HG02840 (cell line): ENCODE measurements around the gene NCOA1.

Source experiments
- ATAC-seq: cut with Tn5 transposase; IDR thresholded peaks from one replicate; pipeline ENCODE4 v1.9.1; 2021; ENCODE audit warnings: mild to moderate bottlenecking, moderate library complexity, moderate number of reproducible peaks; ENCODE audit not compliant: unreplicated experiment, low FRiP score

Gene NCOA1

DNA sequence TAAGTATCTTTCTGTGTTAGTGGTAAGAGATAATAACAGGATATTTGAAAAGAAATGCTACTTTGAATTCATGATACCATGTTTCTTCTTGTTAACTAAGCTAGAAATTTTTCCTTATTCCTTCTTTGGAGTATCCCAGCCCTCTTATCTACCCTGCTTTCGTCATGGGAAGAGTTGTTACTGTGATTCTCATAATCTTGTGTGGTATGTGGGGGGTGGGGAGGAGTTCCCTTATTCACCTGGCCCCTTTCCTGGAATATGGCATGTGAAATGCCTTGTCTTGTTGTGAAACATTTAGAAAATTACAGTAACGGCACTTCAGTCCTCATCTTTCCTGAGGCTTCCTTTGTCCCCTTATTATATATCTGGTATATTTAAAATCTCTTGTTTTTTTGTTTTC is 129.9 kb downstream of the NCOA1 start:
- no peak for ATAC-seq

DNA sequence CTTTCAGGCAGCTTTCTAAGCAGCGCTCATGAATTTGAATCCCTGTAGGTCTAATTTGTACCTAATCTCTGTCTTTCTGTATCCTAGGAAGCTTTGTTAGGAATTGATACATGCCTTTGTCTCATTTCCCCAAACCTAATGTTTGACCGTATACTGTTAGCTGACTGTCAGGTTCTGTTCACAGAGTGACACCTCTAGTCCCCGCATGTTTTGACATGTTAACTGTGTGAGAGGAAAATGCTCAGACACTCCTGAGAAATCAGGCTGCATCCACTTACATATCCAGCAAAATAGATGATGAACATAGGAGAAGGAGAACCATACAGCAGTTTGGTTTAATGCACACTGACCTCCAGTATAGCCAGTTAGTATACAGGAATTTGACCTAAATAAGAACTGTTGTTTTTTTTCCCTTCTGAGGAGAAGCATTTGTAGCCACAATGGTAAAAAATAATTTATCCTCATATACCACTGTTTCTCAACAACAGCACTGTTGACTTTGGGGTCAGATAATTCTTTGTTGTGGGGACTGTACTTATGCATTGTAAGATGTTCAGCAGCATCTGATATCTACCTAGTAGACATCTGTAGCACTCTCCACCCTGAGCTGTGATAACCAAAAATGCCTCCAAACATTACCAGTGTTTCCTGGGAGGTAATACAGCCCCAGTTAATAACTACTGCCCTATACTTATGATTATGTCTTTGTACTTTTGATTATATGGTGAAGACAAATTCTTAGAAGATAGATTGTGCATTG is 130.9 kb downstream of the NCOA1 start:
- no peak for ATAC-seq

DNA sequence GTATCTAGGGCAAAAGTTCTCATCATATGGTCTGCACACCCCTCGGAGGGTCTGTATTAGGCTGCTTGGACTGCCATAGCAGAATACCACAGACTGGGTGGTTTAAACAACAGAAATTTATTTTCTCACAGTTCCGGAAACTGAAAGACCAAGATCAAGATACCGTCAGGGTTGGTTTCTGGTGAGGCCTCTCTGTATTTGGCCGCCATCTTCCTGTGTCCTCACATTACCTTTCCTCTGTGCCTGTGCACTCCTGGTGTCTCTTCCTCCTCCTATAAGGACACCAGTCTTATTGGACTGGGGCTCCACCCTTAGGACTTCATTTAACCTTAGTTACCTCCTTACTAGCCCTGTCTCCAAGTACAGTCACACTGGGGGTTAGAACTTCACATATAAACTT is 132.5 kb downstream of the NCOA1 start:
- no peak for ATAC-seq

DNA sequence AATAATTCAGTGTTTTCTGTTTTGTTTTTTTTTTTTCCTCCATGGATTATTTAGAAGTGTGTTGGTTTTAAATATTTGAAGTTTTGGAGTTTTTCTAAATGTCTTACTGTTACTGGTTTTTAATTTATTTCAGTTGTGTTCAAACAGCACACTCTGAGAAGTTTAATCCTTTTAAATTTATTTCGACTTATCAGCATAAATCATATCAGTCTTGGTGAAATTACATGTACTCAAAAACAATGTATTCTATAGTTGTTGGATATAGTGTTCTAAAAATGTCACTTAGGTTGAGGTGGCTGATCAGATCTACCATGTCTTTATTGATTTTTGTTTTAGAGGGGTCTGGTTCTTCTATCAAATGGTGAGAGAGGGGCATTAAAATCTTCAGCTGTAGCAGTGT is 134.7 kb downstream of the NCOA1 start:
- no peak for ATAC-seq

DNA sequence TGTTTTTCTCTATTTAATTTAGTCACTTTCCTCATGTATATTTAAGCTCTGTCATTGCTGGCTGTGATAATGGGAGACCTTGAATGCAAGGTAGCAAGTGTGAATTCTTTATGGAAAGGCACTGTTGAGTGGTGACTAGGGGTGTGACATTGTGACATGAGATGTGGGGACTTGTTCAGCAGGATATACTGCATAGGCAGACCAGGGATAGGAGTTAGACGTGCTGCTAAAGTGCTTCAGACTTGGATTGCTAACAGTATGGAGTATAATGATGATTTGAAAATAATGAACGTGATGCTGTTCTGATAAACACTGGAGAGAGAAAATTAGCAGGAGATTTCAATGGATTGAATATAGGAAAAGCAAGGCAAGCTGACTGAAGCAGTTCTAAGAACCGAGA is 135.1 kb downstream of the NCOA1 start:
- ATAC-seq, result no peak

DNA sequence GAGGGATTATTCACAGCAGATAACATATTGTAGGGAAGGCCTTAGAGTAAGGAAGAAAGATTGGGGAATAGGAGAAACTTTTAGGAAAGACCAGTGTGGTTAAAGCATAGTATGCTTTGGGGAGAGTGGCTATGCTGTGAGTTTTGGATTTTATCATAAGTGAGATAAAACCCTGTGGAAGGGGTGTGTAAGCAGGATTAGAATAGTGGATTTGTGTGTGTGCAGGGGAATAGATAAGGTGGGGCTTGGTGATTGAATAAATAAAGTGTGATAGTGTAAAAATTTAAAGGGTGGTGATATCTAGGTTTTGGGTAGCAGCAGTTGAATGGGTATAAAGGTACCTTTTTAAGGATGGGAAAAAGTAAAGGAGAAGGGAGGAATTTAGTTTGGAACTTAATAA is 137.7 kb downstream of the NCOA1 start:
- ATAC-seq, result no peak

DNA sequence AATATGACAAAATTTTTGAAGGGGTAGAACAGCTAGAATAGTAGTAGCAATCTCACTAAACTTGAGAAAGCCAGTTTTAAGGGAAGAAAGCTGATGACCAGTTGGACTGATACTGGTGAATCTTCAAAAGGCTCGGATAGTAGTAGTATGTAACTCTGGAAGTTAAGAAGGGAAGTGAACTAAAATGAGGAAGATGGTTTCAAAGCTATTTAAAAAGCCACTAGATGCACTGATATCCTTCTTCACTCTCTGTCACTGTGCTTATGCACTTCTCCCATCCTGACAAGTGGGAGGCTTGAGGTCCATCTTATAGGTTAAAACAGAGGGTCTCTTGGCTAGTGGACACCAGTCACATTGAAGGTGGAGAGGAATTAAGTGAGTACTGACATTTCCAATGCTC is 141.1 kb downstream of the NCOA1 start:
- ATAC-seq, result no peak

DNA sequence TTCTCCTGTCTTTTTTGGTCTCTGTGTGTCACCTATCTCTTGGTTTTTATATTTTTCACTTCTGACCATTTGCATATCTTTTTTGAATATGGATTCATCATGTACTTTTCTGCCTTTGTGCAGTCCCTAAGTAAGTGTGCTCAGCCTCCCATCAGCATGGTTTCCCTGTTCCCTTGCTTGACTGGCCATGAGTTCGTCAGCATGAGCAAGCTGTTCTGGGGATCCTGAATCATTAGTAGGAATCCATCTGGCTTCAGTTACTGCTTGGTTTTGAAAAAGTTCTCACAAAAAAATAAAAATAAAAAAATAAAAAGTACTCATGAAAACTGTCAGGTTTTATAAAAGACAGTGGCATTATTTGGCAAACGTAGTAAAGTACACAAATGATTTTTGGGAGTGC is 144.1 kb downstream of the NCOA1 start:
- no peak for ATAC-seq

DNA sequence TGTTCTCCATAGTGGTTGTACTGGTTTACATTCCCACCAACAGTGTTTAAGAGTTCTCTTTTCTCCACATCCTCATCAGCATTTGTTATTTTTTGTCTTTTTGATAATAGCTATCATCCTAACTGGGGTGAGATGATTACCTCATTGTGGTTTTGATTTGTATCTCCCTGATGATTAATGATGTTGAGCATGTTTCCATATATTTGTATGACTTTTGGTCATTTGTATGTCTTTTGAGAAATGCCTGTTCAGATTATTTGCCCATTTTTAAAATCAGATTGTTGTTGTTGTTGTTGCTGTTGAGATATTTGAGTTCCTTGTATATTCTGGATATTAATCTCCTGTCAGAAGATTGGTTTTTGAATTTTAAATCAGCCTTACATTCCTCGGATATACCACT is 147.5 kb downstream of the NCOA1 start:
- ATAC-seq, result no peak

DNA sequence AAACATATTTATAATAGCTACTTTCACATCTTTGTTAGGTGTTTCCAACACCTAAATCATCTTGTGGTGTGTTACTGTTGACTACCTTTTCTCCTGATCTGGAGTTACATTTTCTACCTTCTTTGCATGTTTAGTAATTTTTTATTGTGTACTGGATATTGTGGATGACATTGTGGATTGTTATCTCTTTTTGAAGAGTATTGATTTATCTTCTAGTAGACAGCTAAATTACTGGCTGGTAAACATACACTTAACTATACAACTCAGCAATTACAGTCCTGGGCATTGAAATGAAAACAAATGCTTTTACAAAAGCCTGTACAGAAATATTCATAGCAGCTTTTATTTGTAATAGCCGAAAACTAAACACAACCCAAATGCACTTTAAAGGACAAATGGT is 151.3 kb downstream of the NCOA1 start:
- ATAC-seq, result no peak

DNA sequence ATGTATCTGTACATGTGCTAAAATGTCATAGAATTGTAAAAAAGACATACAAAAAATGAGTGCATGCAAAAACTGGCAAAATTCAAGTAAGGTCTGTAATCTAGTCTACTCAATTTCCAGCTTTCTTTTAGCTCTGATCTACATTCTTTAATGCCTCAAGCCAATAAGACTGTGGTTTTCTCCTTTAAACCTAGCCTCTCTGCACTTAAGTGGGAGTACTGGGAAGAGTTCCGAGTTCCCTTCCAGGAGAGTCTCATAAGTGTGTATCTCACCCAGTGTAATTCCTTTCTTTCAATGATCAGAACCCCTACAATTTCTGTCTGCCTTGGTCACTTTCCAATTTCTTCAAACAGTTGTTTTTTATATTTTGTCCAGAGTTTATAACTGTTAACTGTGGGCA is 152.0 kb downstream of the NCOA1 start:
- ATAC-seq, result no peak

DNA sequence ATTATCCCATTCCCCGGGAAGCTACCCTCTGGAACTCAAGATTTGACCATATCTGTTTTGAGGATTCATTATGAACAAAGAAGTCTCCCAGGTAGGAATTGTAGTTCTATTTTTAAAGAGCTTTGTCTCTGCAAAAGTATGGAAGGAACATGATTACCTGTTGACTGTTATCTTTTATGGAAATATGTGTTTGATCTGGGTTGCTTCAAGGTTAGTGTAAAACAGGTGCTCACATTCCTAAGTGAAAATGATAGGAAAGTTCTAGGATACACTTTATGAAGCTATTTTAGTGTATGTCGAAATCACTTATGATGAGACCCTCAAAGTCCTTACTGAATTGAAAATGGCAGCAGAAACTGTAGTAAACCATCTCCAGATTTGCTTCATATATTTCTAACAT is 153.0 kb downstream of the NCOA1 start:
- no peak for ATAC-seq

DNA sequence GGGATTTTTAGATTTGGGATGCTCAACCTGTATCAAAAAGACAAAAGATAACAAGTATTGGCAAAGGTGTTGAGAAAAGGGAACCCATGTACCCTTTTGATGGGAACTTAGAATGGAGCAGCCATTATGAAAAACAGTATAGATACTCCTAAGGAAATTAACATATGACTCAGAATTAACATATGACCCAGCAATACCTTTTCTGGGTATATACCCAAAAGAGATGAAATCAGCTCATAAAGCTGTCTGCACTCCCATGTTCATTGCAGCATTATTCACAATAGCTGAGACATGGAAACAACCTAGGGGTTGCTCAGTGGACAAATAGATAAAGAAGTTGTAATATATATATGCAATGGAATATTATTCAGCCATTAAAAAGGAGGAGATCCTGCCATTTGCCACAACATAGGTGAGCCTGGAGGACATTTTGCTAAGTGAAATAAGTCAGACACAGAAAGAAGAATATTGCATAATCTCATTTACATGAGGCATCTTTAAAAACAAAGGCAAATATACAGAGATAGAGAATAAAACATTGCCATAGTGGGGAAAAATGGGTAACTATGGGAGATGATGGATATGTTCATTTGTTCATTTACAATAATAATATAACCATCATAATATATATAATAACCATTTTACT is 160.1 kb downstream of the NCOA1 start:
- no peak for ATAC-seq

DNA sequence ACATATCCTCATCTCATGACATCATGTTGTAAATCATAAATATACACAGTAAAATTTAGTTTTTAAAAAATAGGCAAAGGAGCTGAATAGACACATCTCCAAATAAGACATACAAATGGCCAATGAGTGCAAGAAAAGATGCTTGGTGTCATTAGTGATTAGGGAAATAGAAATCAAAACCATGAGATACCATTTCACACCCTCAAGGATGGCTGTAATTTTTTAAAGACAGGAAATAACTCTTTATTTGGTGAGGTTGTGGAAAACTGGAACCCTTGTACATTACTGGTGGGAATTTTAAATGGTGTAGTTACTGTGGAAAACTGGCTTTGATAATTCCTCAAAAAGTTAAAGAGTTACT is 160.6 kb downstream of the NCOA1 start:
- ATAC-seq, result no peak

DNA sequence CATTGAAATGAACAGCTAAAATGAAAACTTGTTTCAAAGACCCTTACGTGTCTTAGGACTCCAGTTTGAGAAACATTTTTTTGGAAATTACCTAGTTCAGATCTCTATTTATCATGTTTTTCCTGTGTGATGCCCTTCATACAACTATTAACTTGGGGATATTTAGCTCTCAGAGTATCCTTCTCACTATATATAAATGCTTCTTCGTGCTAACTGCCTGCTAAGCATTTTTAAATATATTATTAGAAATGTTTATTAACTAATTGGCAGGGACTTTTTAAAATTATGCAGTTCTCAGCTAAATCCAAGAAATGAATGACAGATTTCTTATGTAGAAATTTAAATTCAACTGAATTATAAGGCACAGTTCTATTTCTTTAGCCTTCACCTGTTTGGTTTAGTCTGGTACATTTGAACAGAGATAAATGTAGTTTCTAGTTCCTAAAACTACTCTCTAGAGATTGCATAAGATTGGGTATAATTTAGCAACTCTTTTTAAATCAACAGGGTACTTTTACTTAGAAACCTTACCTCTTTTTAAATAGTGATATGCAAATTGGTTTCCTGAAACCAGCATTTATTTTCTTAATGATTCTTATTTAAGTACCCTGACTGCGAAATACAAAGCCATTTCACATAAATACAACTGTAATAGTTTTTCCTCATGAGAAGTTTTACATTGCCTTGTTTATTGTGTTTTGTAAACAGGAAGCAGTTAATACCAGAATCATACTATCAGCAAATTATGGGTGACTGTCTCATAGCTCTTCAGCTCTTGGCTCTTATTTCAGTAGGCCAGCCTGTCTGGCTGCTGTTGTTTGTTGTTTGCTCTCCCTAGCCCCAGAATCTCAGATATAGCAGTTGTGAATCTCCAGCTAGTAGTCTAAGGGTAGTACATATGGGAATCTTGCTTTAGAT is 161.5 kb downstream of the NCOA1 start:
- ATAC-seq, result no peak

DNA sequence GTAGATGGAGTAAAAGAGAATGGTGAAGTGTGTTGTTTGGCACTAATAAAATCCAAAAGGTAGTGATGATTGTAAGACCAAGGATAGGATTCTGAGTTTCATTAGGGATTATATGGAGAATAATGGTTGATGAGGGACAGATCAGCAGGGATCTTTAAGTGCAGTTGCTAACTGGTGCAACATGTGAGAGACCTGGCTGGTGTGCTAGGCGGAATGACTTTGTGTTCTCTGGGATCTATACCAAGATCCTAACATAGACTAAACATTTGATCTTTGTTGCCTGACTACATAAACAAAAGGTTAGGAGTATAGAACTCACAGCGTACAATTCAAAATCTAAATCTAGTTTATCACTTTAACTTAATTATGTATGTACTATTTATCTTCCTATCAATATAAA is 166.8 kb downstream of the NCOA1 start:
- no peak for ATAC-seq

DNA sequence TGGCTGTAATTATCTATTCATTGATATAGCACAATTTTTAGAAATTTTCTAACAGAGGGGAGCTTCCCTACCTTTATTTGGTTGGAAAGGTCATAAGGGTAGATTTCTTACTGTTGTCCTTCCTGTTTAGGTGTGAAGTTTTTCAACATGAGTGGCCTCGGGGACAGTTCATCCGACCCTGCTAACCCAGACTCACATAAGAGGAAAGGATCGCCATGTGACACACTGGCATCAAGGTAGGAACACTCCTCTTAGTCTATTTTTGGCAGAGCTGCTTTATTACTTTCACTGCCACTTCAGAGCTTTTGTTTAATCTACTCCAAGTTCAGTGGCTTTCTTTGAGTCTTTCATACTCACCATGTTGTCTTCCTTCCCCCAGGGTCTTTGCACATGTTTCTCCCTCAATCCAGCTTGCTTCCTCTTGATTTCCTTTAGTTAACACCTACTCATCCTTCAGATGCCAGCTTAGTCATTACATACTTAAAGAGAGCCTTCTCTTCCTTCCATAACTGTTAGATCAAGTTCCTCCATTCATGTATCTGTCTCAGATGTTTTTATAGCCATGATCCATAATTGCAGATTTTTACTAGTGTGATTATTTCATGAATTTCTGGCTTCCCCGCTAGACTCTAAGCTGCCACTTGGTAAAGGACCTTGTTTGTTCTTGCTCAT is 167.6 kb downstream of the NCOA1 start:
- ATAC-seq, result no peak

DNA sequence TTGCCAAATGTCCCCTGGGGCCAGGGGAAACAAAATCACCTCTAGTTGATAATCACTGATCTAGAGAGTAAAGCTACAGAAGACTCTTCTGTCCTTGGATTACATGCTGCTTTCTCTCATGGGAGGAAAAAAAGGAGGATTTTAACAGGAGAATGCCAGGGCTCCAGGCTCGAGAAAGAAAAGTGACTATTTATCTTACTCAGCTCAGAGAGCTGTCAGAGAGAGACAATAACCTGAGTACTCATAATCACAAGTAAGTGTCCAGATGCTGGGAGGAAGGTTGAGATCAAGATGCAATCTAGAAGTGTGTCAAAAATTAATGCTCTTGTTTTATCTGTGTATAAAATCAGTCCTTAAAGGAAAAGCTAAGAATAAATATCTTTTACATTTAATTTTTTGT is 168.8 kb downstream of the NCOA1 start:
- ATAC-seq, result no peak

DNA sequence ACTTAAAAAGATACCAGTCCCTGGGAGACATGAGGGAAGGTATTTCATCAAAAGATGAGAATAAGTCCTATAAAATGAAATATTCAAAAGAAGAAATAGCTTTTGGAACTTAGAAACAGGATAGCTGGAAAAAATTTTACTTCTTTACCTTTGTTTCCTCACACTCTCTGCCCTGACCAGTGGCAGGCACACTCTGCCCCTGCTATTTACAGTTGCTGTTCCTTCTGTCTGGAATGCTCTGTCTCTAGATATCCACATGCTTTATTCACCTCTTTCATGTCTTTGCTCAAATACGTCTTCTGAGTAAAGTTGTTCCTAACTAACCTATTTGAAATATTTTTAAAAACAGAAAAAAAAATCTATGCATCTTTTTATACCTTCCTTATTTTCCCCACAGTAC is 176.5 kb downstream of the NCOA1 start:
- no peak for ATAC-seq

DNA sequence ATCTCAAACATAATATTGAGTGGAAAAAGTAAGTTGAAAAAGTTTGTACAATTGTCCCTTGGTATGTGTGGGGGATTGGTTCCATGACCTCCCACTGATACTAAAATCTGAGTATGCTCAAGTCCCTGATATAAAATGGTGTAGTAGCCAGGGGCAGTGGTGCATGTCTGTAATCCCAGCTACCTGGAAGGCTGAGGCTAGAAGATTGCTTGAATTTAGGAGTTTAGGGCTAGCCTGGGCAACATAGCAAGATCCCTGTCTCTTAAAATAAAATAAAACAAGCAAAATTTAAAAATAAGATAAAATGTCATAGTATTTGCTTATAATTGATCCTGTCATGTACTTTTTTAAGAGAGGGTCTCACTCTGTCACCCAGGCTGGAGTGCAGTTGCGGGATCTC is 180.2 kb downstream of the NCOA1 start:
- ATAC-seq, result no peak

DNA sequence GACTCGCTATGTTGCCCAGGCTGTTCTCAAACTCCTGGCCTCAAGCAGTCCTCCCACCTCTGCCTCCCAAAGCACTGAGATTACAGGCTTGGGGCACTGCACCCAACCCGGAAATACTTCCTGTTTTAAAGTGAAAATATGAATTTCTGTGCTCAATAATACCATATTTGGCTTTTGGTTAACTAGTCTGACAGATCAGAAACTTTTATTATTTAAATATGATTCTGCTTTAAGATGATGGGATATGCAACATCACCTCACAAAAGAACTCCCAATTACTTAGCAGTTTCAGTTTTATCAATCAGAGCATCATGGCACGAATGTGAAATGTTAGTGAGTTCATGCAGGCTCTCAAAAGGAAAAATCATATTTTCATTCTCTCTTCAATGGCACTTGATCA is 181.5 kb downstream of the NCOA1 start:
- ATAC-seq, result no peak
